Stimulated activated CD4-positive, alpha-beta T cell treated with anti-CD3 and anti-CD28 coated beads, Interleukin-2, amount 100 ng/mL, for 24 hours (primary cell): ENCODE data around the gene ZBTB20.

ENCODE experiments used
- DNase-seq, 2 donors: peaks; one replicate each; pipeline ENCODE4 v3.0.0-alpha.2; 2020

Gene ZBTB20

DNA sequence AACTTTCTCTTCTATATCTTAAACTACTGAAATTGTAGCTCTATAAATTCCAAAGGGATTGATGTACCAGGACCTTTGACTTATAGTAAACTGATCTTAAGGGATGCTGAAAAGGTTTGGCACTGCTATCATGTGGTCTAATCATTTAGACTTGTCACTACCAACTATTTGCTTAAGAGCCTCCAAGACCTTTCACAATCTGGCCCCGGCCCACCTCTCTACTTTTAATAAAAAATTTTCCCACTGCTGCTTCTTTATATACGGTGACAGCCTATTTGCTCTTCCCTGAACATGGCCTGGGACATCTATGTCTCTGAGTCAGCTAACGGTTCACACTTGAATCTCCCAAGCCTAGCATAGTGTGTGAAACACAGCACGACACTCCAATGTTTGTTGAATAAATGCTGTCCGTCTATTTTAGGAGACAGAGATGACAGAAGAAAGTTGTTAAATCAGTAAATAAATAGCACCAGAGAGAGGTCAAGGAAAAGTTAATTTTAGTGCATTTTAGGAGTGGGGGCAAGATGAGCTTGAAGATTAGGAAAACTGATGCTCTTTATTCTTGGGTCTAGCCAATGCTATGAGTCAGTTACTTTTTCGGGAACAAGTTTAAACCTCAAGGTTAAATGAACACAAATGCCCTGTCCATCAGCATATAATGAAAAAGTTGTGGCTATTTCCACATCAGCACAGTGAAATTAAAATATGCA is 640.3 kb downstream of the ZBTB20 start:
- no peak for DNase-seq

GRCh38 chr3:114504941-114505628 is 642.0 kb downstream of the ZBTB20 start:
- DNase-seq = no peak

- no peak for DNase-seq
Measured at GRCh38 chr3:114502204-114502603, 644.9 kb downstream of the ZBTB20 start.

DNA sequence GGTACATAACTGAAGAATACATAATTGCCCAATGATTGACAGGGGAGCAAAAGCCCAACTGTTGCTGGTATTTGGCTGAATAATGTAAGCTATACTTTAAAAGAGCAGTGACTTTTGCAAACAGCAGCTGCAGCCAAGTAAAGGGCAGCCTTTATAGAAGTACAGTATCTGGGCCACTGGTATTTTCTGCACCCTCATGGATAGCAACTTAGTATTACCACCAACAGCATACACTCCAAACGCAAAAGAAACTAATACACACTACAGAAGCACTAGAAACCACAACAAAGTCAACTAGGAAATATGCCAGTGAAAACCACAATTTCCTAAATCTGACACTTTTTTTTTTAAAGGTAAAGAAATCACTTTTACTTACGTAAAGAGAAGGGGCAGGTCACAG is 647.1 kb downstream of the ZBTB20 start:
- no peak for DNase-seq

- DNase-seq = no peak
Measured at GRCh38 chr3:114498539-114499370, 648.3 kb downstream of the ZBTB20 start.

DNA sequence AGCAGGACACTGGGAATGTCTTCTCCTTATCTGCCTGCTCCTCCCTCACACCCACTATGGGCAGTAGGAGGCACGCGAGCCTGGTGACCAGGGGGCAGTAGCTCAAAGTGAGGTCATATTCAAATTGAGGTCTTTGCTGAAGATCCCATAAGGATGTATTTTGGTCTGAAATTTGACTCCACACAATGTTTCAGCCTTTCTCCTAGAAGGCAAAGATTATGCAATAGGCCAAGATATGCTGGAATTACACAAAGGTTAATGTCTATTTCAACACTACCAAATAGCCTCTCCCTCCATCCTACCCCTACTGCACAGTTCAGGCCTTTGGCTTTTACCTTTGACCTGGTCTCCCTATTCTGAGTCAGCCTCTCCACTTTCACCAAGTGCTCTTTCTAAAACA is 650.2 kb downstream of the ZBTB20 start:
- DNase-seq = no peak

GRCh38 chr3:114496466-114496865 is 650.6 kb downstream of the ZBTB20 start:
- DNase-seq = no peak

DNA sequence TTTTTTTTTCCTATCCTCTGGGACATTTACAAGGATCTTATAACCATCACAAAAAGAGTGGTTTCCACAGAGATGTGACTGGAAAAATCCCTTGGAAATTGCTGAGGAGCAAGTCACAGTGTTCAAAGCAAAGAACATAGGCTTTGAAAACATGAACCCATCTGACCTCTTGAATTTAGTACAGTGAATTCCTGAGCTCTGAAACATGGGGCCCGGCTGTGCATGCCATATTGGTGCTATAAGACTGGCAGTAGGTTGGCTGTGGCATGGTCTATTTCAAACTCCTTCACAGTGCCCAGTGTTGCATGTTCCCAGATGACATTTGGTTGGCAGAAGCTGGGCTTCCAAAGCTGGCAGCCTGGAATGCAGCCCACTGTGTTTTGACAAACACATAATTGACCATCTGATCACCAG is 651.1 kb downstream of the ZBTB20 start:
- DNase-seq = no peak

- DNase-seq = no peak
Measured at GRCh38 chr3:114494498-114494897, 652.6 kb downstream of the ZBTB20 start.

DNA sequence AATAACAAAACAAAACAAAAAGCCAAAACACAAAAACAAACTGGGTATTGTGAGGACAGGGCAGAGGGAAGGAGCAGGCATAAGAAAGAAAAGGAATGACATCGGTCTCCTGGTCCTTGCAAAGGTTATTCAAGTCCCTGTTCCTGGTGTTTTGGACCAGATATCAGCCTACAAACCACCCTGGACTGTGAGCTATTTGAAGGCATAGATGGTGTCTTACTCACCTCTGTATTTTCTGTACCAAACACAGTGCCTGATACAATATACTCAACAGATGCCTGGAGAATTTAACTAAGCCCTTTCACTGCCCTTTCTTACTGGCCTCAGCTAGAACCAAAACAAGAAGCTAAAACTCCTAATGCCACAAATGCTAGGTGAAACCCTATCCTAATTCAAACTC is 656.3 kb downstream of the ZBTB20 start:
- no peak for DNase-seq

- no peak for DNase-seq
Measured at GRCh38 chr3:114487502-114487901, 659.6 kb downstream of the ZBTB20 start.

DNA sequence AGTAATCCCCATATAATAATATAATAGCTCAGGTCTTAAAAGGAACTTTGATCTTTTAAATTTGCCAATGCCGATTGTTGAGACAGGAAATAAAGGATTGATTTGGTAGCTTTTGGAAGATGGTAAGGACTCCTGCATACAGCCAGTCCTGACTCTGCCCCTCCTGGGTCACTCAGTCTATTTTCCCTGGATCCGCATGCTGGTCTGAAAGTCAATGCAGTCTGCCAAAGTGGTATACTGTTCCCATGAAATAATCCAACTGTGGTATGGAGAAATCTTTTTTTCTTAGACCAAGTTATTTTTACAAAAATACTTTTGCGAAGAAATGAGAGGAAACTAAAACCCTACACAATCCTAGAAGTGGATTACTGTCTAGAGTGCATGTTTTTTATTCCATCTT is 662.2 kb downstream of the ZBTB20 start:
- DNase-seq = no peak

GRCh38 chr3:114481113-114481512 is 666.0 kb downstream of the ZBTB20 start:
- no peak for DNase-seq

- no peak for DNase-seq
Measured at GRCh38 chr3:114480442-114480841, 666.6 kb downstream of the ZBTB20 start.

GRCh38 chr3:114478801-114479200 is 668.3 kb downstream of the ZBTB20 start:
- DNase-seq = no peak

DNA sequence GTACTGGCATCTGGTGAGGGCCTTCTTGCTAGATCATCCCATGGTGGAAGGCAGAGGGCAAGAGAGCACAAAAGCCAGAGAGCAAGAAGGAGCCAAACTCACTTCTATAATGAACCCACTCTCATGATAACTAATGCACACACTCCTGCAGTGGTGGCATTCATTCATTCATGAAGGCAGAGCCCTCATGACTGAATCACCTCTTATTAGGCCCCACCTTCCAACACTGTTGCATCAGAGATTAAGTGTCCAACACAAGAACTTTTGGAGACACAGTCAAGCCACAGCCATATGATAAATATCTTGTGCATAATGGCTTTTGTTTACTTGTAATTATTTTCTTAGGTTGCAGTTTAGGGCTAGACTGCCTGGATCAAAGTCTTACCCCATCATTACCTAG is 670.6 kb downstream of the ZBTB20 start:
- DNase-seq = no peak

GRCh38 chr3:114471478-114471877 is 675.6 kb downstream of the ZBTB20 start:
- no peak for DNase-seq

- DNase-seq = no peak
Measured at GRCh38 chr3:114469070-114469469, 678.0 kb downstream of the ZBTB20 start.

GRCh38 chr3:114466816-114467215 is 680.3 kb downstream of the ZBTB20 start:
- DNase-seq = no peak

DNA sequence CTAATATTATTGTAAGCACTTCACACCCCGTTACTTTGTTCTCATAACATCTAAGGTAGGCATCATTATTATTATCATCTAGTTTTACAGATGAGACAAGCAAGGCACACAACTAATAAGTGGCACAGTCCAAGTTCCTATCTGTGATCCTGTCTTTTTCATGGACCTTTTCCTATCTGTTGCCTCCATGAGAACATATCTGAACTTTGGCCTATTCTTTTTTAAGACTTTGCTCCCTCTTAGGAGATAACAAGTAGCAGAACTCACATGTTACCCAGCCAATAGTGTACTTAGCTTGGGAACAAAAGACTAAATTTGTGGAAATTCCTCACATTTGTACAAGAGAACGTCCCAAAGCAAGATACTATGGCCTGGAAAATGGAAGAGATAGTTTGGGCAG is 680.8 kb downstream of the ZBTB20 start:
- DNase-seq = no peak

GRCh38 chr3:114464548-114464947 is 682.5 kb downstream of the ZBTB20 start:
- DNase-seq = no peak

DNA sequence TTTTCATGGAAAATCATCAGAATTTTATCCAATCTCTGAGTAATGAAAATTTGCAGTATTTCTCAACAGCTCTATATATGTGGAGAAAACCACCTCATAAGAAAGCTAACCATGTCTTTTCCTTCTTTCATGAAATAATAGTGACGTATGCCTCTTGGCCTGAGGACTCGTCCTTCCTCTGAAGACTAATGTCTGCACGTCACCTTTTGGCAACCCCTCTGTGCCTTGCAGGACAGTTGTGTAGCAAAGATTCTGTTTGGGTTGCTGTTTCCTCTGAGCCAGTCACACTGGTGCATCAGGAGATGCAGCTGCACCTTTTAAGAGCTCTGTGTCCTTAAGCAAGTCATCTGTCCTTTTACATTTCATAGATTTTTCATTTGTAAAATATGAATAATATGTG is 684.3 kb downstream of the ZBTB20 start:
- DNase-seq = no peak

- DNase-seq = no peak
Measured at GRCh38 chr3:114460459-114460858, 686.6 kb downstream of the ZBTB20 start.

DNA sequence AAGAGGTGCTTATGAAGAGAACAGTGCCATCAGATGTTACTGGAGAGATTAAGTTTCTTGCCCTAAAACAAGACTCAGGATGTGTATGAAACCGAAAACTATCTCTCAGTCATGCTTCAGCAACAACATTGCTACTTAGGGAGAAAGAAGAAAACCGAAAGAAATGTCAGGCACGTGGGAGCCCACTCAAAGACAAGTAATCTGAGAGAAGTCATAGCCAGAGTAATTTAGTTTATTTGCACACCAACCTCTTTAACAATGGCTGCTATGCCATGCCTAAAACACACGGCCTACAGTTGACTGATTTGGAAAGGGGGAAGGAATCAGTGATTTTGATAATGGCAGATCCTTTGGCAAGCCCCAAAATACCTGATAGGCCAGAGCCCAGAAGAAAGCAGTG is 690.3 kb downstream of the ZBTB20 start:
- no peak for DNase-seq
